ENCODE results near the gene GLI3.

GRCh38 chr7:42133321-42133720 lies 103.7 kb downstream of the GLI3 start:
- TF ChIP-seq CTCF (IDR thresholded peaks at IDR 0.05; ENCODE audit: low read length) (no peak), EZH2phosphoT487 (IDR thresholded peaks at IDR 0.05; ENCODE audit: low read length) (no peak), EZH2 (optimal IDR thresholded peaks at IDR 0.05; ENCODE audit: low read depth, low read length) (no peak)
